Endothelial cell of umbilical vein (primary cell): ENCODE measurements around the gene ZNF775. TPM values are rescaled to one million over a fixed set of nuclear protein-coding genes. Genes with fewer than 3 reads are reported as not detected.

ENCODE experiments used
- BruUV-seq: library from RNA; stranded (reverse); fragments of 400-500 nt; replicated peaks from 2 replicates; lab custom pipeline; 2021; lab: Mats Ljungman, UMichigan
- CTCF ChIA-PET: fragments of 300-600, 350-600 bp; sonication (Branson Sonifier 250); formaldehyde crosslinking; loops from one replicate; lab custom pipeline; 2021; ENCODE audit warnings: antibody characterized with exemption, inconsistent platforms; lab: Charles Lee
- POLR2A ChIA-PET: fragments of 300-600, 350-600 bp; sonication (Branson Sonifier 250); formaldehyde crosslinking; loops from one replicate; lab custom pipeline; 2021; ENCODE audit warnings: antibody characterized with exemption, inconsistent platforms; lab: Charles Lee
- DNase-seq: peaks from one replicate; pipeline ENCODE4 v3.0.0-alpha.2; 2011; ENCODE audit warnings: low read depth, low spot score
- FAIRE-seq: peaks from 2 replicates; lab custom pipeline; 2011; peaks lifted over from hg19 to GRCh38; lab: Jason Lieb, UNC
- H2AFZ ChIP-seq: 2 replicates; pipeline ENCODE4 v1.6.0; 2012; ENCODE audit warnings: low read depth, low read length, control low read depth, inconsistent platforms
- H3K27ac ChIP-seq: 2 replicates; pipeline ENCODE4 v1.5.1; 2011; ENCODE audit warnings: low read depth, mild to moderate bottlenecking, control low read depth, low read length, moderate library complexity; ENCODE audit not compliant: insufficient read depth
- H3K27me3 ChIP-seq, 2 experiments: 2 replicates each; pipeline versions ENCODE4 v1.6.0 to v1.6.1; 2011; ENCODE audit warnings: low read length in 2 of 2, mixed read lengths in 1 of 2; ENCODE audit not compliant: control insufficient read depth in 2 of 2, insufficient read depth in 2 of 2
- H3K36me3 ChIP-seq, 2 experiments: 2 replicates in 1 of 2; 3 replicates in 1 of 2; pipeline ENCODE4 v1.5.1; 2011; ENCODE audit warnings: low read length in 2 of 2, mild to moderate bottlenecking in 1 of 2, moderate library complexity in 1 of 2; ENCODE audit not compliant: control insufficient read depth in 2 of 2, insufficient read depth in 2 of 2; ENCODE audit errors: extremely low read depth in 1 of 2
- H3K4me1 ChIP-seq: 3 replicates; pipeline ENCODE4 v1.5.1; 2011; ENCODE audit warnings: mild to moderate bottlenecking, low read length; ENCODE audit not compliant: control insufficient read depth, insufficient read depth; ENCODE audit errors: extremely low read depth
- H3K4me2 ChIP-seq: 2 replicates; pipeline ENCODE4 v1.6.1; 2011; ENCODE audit warnings: low read length, control low read depth, mixed read lengths; ENCODE audit not compliant: insufficient read depth
- H3K4me3 ChIP-seq, 3 experiments: fragments of 200-600 bp in 1 of 3; sonication (generic), shearing (Covaris generic) in 1 of 3; replicated peaks in 1 of 3; 2 replicates each; pipeline ENCODE4 v1.5.1; 2011 to 2016; ENCODE audit warnings: control low read depth in 3 of 3, low read length in 3 of 3, mild to moderate bottlenecking in 2 of 3, inconsistent platforms in 1 of 3, low read depth in 1 of 3, moderate library complexity in 1 of 3; ENCODE audit not compliant: insufficient read depth in 1 of 3
- H3K79me2 ChIP-seq: 2 replicates; pipeline ENCODE4 v1.6.0; 2012; ENCODE audit warnings: low read length, inconsistent platforms; ENCODE audit not compliant: control insufficient read depth, insufficient read depth
- H3K9ac ChIP-seq: replicated peaks from 2 replicates; pipeline ENCODE3; 2011; ENCODE audit warnings: low read length, control low read depth; ENCODE audit not compliant: insufficient read depth; ENCODE audit errors: extremely low read depth
- H3K9me1 ChIP-seq: replicated peaks from 3 replicates; pipeline ENCODE4 v1.6.0; 2011; ENCODE audit warnings: mild to moderate bottlenecking, low read length; ENCODE audit not compliant: control insufficient read depth, insufficient read depth; ENCODE audit errors: extremely low read depth
- H3K9me3 ChIP-seq: replicated peaks from 2 replicates; pipeline ENCODE4 v1.5.1; 2012; ENCODE audit warnings: low read length, inconsistent platforms; ENCODE audit not compliant: control insufficient read depth, insufficient read depth
- H4K20me1 ChIP-seq: replicated peaks from 2 replicates; pipeline ENCODE3; 2011; ENCODE audit warnings: mild to moderate bottlenecking, low read length; ENCODE audit not compliant: control insufficient read depth, insufficient read depth; ENCODE audit errors: extremely low read depth
- EZH2 ChIP-seq: IDR thresholded peaks from 2 replicates; pipeline ENCODE4 v1.6.1; 2012; ENCODE audit warnings: borderline replicate concordance, low read depth, mild to moderate bottlenecking, moderate library complexity, low read length, inconsistent platforms; ENCODE audit not compliant: severe bottlenecking
- FOS ChIP-seq: IDR thresholded peaks from 2 replicates; pipeline ENCODE4 v1.6.1; 2011; ENCODE audit warnings: mild to moderate bottlenecking, low read length, moderate library complexity, borderline replicate concordance; ENCODE audit not compliant: insufficient read depth
- GATA2 ChIP-seq: IDR thresholded peaks from 2 replicates; pipeline ENCODE4 v1.7.0; 2011; ENCODE audit warnings: low read depth, mild to moderate bottlenecking, moderate library complexity, mixed read lengths, low read length; ENCODE audit not compliant: insufficient read length, insufficient read depth
- JUN ChIP-seq: IDR thresholded peaks from 2 replicates; pipeline ENCODE4 v1.6.1; 2011; ENCODE audit warnings: borderline replicate concordance, low read depth; ENCODE audit not compliant: insufficient read length, insufficient read depth
- MYC ChIP-seq: IDR thresholded peaks from one replicate; pipeline ENCODE4 v1.6.1; 2011; ENCODE audit warnings: mild to moderate bottlenecking, low read depth, low read length
- POLR2A ChIP-seq: IDR thresholded peaks from 2 replicates; pipeline ENCODE4 v1.6.1; 2012; ENCODE audit warnings: low read depth, mild to moderate bottlenecking, control low read depth, low read length
- POLR2AphosphoS5 ChIP-seq: IDR thresholded peaks from 2 replicates; pipeline ENCODE4 v1.6.1; 2012; ENCODE audit warnings: low read depth, mild to moderate bottlenecking, control low read depth, low read length, moderate library complexity; ENCODE audit not compliant: insufficient read depth
- dilution Hi-C: fragments of 300-500 bp; cut with MboI; formaldehyde crosslinking; loops from one replicate; pipeline ENCODE4 v1.15.0; 2019; ENCODE audit warnings: low sequenced_read_pairs; ENCODE audit not compliant: extremely low pct_ligation_motif_present
- intact Hi-C: fragments of 100-400 bp; cut with micrococcal nuclease; formaldehyde crosslinking; loops from one replicate; pipeline ENCODE4 v1.10.0; 2022
- polyA plus RNA-seq, 4 experiments: library from polyadenylated mRNA; depleted of rRNA in 3 of 4; stranded (reverse) in 3 of 4; unstranded in 1 of 4; fragments of >200 nt; gene quantifications; 2 replicates each; pipeline versions ENCODE4 v1.2.1 to v1.2.3, GENCODE V29; 2011 to 2012; ENCODE audit warnings: missing spikeins in 1 of 4
- total RNA-seq: library from RNA; stranded (reverse); gene quantifications from 2 replicates; pipeline ENCODE4 v1.2.3, GENCODE V29; 2021
- TF ChIP-seq, protein P1 (sequence below): IDR thresholded peaks from 2 replicates; pipeline ENCODE4 v1.6.1; 2011; ENCODE audit not compliant: insufficient read depth, insufficient read length
- TF ChIP-seq, protein P2 (sequence below), 2 donors: IDR thresholded peaks; 1 replicate in 1 of 2; 2 replicates in 1 of 2; pipeline ENCODE4 v1.5.1; 2011; ENCODE audit warnings: low read length in 2 of 2, mild to moderate bottlenecking in 2 of 2, moderate library complexity in 2 of 2, control low read depth in 1 of 2, inconsistent platforms in 1 of 2, low read depth in 1 of 2; ENCODE audit not compliant: insufficient read depth in 1 of 2; ENCODE audit errors: extremely low read depth in 1 of 2

The ZNF775 gene
- total and polyA plus RNA-seq, 2 donors (not counting 3 experiments of a cell fraction or from before 2014, with no cell fraction given) = 5.8 to 8.3 TPM

GRCh38 chr7:150358433-150358832 is 20.7 kb upstream of the ZNF775 start:
- H4K20me1 ChIP-seq = no peaks in the 10 kb centered on the region
- H3K9ac ChIP-seq = no peak overlapping the region
- dilution Hi-C loops (no loop called here), intact Hi-C loops (loop anchor here (5.0 kb wide), 1 partner anchor 71 kb away; no protein-coding TSS in a partner anchor)
- no peak for TF ChIP-seq EZH2
- TF ChIP-seq FOS = no peak
- TF ChIP-seq GATA2 = no peak
- TF ChIP-seq, protein P1, sequence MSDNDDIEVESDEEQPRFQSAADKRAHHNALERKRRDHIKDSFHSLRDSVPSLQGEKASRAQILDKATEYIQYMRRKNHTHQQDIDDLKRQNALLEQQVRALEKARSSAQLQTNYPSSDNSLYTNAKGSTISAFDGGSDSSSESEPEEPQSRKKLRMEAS = no peak
- TF ChIP-seq POLR2A = no peak
- no peak for TF ChIP-seq POLR2AphosphoS5
- TF ChIP-seq JUN = no peak
- no peak for TF ChIP-seq MYC
- TF ChIP-seq, protein P2, sequence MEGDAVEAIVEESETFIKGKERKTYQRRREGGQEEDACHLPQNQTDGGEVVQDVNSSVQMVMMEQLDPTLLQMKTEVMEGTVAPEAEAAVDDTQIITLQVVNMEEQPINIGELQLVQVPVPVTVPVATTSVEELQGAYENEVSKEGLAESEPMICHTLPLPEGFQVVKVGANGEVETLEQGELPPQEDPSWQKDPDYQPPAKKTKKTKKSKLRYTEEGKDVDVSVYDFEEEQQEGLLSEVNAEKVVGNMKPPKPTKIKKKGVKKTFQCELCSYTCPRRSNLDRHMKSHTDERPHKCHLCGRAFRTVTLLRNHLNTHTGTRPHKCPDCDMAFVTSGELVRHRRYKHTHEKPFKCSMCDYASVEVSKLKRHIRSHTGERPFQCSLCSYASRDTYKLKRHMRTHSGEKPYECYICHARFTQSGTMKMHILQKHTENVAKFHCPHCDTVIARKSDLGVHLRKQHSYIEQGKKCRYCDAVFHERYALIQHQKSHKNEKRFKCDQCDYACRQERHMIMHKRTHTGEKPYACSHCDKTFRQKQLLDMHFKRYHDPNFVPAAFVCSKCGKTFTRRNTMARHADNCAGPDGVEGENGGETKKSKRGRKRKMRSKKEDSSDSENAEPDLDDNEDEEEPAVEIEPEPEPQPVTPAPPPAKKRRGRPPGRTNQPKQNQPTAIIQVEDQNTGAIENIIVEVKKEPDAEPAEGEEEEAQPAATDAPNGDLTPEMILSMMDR (IDR thresholded peaks at IDR 0.05; ENCODE audit: extremely low read depth in 1 of 2, insufficient read depth in 1 of 2, low read depth in 1 of 2, low read length in 2 of 2) = no peak
- POLR2A ChIA-PET = no interaction called here
- no TSS peak for BruUV-seq
- FAIRE-seq = no peak
- no peaks in the 10 kb centered on the region for H3K9me1 ChIP-seq
- H2AFZ ChIP-seq = no peak overlapping the region
- no peaks in the 10 kb centered on the region for H3K36me3 ChIP-seq
- no peaks in the 10 kb centered on the region for H3K27me3 ChIP-seq
- H3K9me3 ChIP-seq = no peaks in the 10 kb centered on the region
- H3K27ac ChIP-seq = no peak overlapping the region
- no peak overlapping the region for H3K4me3 ChIP-seq
- no peak overlapping the region for H3K4me2 ChIP-seq
- CTCF ChIA-PET = interaction anchor here (1.0 to 1.9 kb wide), 4 partner anchors 11 to 90 kb away, joined by 3 to 6 read pairs (median 4); no protein-coding TSS in a partner anchor
- no peaks in the 10 kb centered on the region for H3K79me2 ChIP-seq
- H3K4me1 ChIP-seq = peaks cover 1% of the 10 kb centered on the region
- no peak for DNase-seq
